Peyer's patch (tissue), 4 donors: ENCODE measurements around the gene SLC6A18.

ENCODE experiments used
- CTCF ChIP-seq, 6 experiments: fragments of 450-650 bp in 4 of 6; fragments of 200-600 bp in 2 of 6; sonication (generic) in 1 of 6; IDR thresholded peaks; one replicate each; pipeline ENCODE4 v1.5.1; 2017 to 2019; ENCODE audit warnings: antibody characterized with exemption in 6 of 6, mild to moderate bottlenecking in 3 of 6, moderate library complexity in 1 of 6
- POLR2A ChIP-seq, 2 donors: fragments of 450-650 bp; IDR thresholded peaks; one replicate each; pipeline ENCODE4 v1.5.1; 2017; ENCODE audit warnings: antibody characterized with exemption in 2 of 2, mild to moderate bottlenecking in 2 of 2, moderate library complexity in 2 of 2

DNA sequence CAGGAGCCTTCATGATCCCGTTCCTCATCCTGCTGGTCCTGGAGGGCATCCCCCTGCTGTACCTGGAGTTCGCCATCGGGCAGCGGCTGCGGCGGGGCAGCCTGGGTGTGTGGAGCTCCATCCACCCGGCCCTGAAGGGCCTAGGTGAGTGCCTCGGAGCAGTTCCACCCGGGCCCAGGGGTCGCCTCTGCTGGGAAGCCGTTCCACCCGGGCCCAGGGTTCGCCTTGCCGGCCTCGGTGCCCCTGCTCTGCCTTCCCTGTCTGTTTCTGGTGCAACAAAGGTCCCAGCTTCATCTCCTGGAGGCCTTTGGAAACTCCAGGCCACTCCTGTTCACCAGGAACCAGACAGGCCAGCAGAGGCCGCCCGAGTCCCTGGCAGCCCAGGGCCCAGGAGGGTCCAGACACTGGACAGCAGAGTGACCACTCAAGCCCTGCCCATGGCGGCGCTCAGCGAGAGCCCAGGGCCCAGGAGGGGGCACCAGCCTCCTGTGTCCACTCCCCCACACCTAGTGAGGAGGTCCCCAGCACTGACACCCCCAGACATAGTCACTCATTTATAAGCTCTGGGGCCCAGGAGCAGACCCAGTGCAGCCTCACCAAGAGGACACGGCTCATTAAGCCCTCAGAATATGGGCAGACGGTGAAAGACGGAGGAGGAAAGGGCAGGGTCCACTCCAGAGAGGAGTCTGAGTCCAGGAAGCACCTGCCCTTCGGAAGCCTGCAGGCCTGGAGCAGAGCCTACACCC, 16.3 kb upstream of the SLC6A18 start:
- no peak for TF ChIP-seq POLR2A (IDR thresholded peaks at IDR 0.05)
- peak in 3 of 6 experiments; percentile 36 to 52 (median 46) for TF ChIP-seq CTCF (IDR thresholded peaks at IDR 0.05)
